OCI-LY1 (cell line): ENCODE data around the gene CTIF.

ENCODE experiments used
- H2AFZ ChIP-seq: fragments of 200-600 bp; sonication (generic), shearing (Covaris generic); 2 replicates; pipeline ENCODE4 v1.6.0; 2014; ENCODE audit warnings: antibody characterized with exemption, mild to moderate bottlenecking, low read length
- H3F3A ChIP-seq: fragments of 200-600 bp; sonication (generic), shearing (Covaris generic); 2 replicates; pipeline ENCODE4 v1.6.0; 2014; ENCODE audit warnings: mild to moderate bottlenecking, antibody characterized with exemption, low read length, moderate library complexity; ENCODE audit not compliant: insufficient read depth
- H3K27ac ChIP-seq: fragments of 200-600 bp; sonication (generic); 2 replicates; pipeline ENCODE4 v1.5.1; 2014; ENCODE audit warnings: low read length, mixed run types, mild to moderate bottlenecking, low read depth; ENCODE audit not compliant: poor library complexity, severe bottlenecking
- H3K27me3 ChIP-seq: fragments of 200-600 bp; sonication (generic); 2 replicates; pipeline ENCODE4 v1.6.0; 2014; ENCODE audit warnings: antibody characterized with exemption, mild to moderate bottlenecking, low read length, moderate library complexity; ENCODE audit not compliant: insufficient read depth
- H3K36me3 ChIP-seq: fragments of 200-600 bp; sonication (generic); 2 replicates; pipeline ENCODE4 v1.6.1; 2014; ENCODE audit warnings: mild to moderate bottlenecking, antibody characterized with exemption, low read length, moderate library complexity, mixed read lengths; ENCODE audit not compliant: insufficient read depth
- H3K4me1 ChIP-seq: fragments of 200-600 bp; sonication (generic); 2 replicates; pipeline ENCODE4 v1.5.1; 2014; ENCODE audit warnings: mild to moderate bottlenecking, low read length, moderate library complexity; ENCODE audit not compliant: insufficient read depth, severe bottlenecking
- H3K4me2 ChIP-seq: fragments of 200-600 bp; sonication (generic), shearing (Covaris generic); 2 replicates; pipeline ENCODE4 v1.6.1; 2014; ENCODE audit warnings: low read length
- H3K4me3 ChIP-seq: fragments of 200-600 bp; sonication (generic); 2 replicates; pipeline ENCODE4 v1.5.1; 2014; ENCODE audit warnings: low read length, low read depth, mild to moderate bottlenecking, mixed read lengths; ENCODE audit not compliant: poor library complexity, severe bottlenecking
- H3K79me2 ChIP-seq: fragments of 200-600 bp; shearing (Covaris generic); 2 replicates; pipeline ENCODE4 v1.6.1; 2016; ENCODE audit warnings: mixed run types, low read length, mixed read lengths; ENCODE audit not compliant: insufficient read depth
- H3K9ac ChIP-seq: fragments of 200-600 bp; sonication (generic), shearing (Covaris generic); 2 replicates; pipeline ENCODE4 v1.6.1; 2014; ENCODE audit warnings: mild to moderate bottlenecking, low read length, mixed read lengths
- H3K9me2 ChIP-seq: fragments of 200-600 bp; sonication (generic), shearing (Covaris generic); 2 replicates; pipeline ENCODE4 v1.6.1; 2014; ENCODE audit warnings: low read depth, mild to moderate bottlenecking, low read length, mixed read lengths
- H3K9me3 ChIP-seq: fragments of 200-600 bp; shearing (Covaris generic); 2 replicates; pipeline ENCODE4 v1.6.1; 2014; ENCODE audit warnings: low read length, mixed read lengths
- H4K20me1 ChIP-seq: fragments of 200-600 bp; sonication (generic), shearing (Covaris generic); 2 replicates; pipeline ENCODE4 v1.6.0; 2016; ENCODE audit warnings: mild to moderate bottlenecking, low read length; ENCODE audit not compliant: insufficient read depth
- EZH2 ChIP-seq: fragments of 200-600 bp; sonication (generic), shearing (Covaris generic); IDR thresholded peaks from 2 replicates; pipeline ENCODE4 v1.8.0; 2017; ENCODE audit warnings: borderline replicate concordance, mixed run types, mild to moderate bottlenecking, antibody characterized with exemption, low read length, moderate library complexity, mixed read lengths
- TF ChIP-seq, protein P1 (sequence below): fragments of 200-600 bp; sonication (generic), shearing (Covaris generic); IDR thresholded peaks from 2 replicates; pipeline ENCODE4 v1.5.1; 2017; ENCODE audit warnings: mild to moderate bottlenecking, antibody characterized with exemption, low read length, moderate library complexity, mixed read lengths

CTIF gene

DNA sequence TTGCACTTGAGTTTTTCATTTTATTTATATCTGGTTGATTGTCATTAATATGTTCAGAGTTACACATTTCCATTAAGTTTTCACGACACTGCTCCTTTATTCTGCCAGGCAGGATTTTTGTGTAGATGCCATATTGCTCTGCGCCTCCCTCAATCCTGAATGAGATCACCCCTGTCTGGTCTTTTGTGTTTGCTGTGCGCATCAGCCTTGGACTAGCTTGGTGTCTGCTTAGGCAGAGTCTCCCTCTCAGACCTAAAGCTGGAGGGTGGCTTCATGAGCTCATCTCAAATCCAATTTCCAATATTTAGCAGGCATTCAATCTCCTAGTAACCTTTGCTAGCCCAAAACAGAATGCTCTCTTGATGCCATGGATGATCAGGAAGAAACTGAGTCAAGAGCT is 274.5 kb downstream of the CTIF start:
- Histone ChIP-seq H3K27ac (no peak overlapping the region), H3K9me2 (no peaks in the 10 kb centered on the region), H3K27me3 (no peaks in the 10 kb centered on the region; the same call in 1 of the 2 replicates), H3K4me1 (no peaks in the 10 kb centered on the region), H3K4me3 (no peak overlapping the region), H3K9me3 (no peaks in the 10 kb centered on the region), H3K36me3 (no peaks in the 10 kb centered on the region), H3K4me2 (no peak overlapping the region), H2AFZ (no peak overlapping the region), H3K79me2 (no peaks in the 10 kb centered on the region), H3K9ac (no peak overlapping the region), H4K20me1 (no peaks in the 10 kb centered on the region), H3F3A (no peaks in the 10 kb centered on the region)
- TF ChIP-seq, protein P1, sequence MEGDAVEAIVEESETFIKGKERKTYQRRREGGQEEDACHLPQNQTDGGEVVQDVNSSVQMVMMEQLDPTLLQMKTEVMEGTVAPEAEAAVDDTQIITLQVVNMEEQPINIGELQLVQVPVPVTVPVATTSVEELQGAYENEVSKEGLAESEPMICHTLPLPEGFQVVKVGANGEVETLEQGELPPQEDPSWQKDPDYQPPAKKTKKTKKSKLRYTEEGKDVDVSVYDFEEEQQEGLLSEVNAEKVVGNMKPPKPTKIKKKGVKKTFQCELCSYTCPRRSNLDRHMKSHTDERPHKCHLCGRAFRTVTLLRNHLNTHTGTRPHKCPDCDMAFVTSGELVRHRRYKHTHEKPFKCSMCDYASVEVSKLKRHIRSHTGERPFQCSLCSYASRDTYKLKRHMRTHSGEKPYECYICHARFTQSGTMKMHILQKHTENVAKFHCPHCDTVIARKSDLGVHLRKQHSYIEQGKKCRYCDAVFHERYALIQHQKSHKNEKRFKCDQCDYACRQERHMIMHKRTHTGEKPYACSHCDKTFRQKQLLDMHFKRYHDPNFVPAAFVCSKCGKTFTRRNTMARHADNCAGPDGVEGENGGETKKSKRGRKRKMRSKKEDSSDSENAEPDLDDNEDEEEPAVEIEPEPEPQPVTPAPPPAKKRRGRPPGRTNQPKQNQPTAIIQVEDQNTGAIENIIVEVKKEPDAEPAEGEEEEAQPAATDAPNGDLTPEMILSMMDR = no peak
- TF ChIP-seq EZH2 = no peak

DNA sequence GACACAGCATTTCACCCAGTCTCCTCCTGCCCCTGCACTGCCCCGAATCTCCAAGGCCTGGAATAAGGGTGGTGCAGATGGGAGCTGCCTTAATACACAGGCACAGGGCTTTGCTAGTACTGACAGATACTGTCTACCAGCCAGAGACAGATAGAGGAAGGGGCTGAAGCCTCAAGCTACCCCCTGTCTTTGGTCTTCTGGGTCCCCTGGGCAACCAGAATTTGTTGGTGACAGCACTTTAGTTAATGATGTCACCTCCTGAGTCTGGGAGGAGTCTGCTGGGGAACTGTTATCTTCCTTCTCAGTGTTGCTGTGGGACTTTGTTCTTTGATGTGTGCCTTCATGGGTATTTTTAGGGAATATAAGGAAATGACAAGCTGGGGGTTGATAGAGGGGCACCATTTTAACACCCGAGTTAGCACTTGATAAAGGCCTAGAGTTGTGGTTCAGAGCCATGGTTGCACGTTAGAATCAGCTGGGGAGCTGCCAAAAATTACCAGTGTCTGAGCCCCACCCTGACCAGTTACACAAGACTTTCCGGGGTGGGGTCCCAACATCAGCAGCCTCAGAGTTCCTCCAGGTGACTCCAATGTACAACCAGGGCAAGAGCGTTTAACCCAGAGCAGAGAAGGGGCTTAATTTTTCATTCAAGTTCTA is 275.1 kb downstream of the CTIF start:
- Histone ChIP-seq H3K4me3 (no peak overlapping the region), H3K9ac (no peak overlapping the region), H3K9me2 (no peaks in the 10 kb centered on the region), H4K20me1 (no peaks in the 10 kb centered on the region), H3K27me3 (no peaks in the 10 kb centered on the region; the same call in 1 of the 2 replicates), H3K4me2 (no peak overlapping the region), H2AFZ (no peak overlapping the region), H3K27ac (no peak overlapping the region), H3K4me1 (no peaks in the 10 kb centered on the region), H3F3A (no peaks in the 10 kb centered on the region), H3K79me2 (no peaks in the 10 kb centered on the region), H3K36me3 (no peaks in the 10 kb centered on the region), H3K9me3 (no peaks in the 10 kb centered on the region)
- TF ChIP-seq, protein P1 = no peak
- no peak for TF ChIP-seq EZH2

DNA sequence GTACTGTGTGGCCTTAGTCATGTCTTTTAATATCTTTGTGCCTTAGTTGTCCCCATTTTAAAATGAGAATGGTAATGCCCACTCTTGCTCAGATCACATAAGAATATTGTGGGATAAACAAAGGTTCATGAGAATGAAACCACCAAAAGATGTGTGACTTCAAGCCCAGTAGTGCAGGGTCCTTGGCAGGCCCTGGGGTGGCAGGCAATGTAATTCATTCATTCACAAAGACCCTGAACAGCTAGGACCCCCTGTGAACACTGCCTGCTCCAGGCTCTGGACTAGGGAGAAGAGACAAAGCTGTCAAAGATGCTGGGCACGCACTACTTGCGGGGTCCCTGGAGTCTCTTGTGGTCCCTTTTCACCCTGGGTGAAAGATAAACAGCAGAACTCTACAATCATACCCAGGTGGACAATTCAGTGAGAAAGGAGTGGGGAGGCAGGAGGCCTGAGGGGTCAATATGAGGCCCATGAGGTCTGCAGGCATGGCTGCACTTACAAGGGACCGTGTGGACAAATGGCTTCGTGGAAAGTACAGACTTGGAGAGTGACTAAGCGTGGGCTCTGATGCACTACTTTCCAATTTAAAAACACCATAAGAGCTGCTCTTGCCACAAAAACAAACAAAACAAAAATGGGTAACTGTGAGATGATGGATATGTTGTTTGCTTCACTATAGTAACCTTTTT is 275.8 kb downstream of the CTIF start:
- TF ChIP-seq EZH2 = no peak
- TF ChIP-seq, protein P1 = no peak
- no peak overlapping the region for H3K27ac ChIP-seq
- H3K9ac ChIP-seq = no peak overlapping the region

More for the DNA sequence above, 275.8 kb downstream of the CTIF start:
- no peaks in the 10 kb centered on the region for H3F3A ChIP-seq
- H3K9me3 ChIP-seq = no peaks in the 10 kb centered on the region
- no peaks in the 10 kb centered on the region for H3K36me3 ChIP-seq
- H3K9me2 ChIP-seq = no peaks in the 10 kb centered on the region
- no peaks in the 10 kb centered on the region; the same call in 1 of the 2 replicates for H3K27me3 ChIP-seq
- H3K4me2 ChIP-seq = no peak overlapping the region
- H3K4me3 ChIP-seq = no peak overlapping the region
- no peaks in the 10 kb centered on the region for H3K4me1 ChIP-seq
- no peaks in the 10 kb centered on the region for H4K20me1 ChIP-seq
- H2AFZ ChIP-seq = no peak overlapping the region
- H3K79me2 ChIP-seq = no peaks in the 10 kb centered on the region
